GM19240 (cell line): ENCODE data around the gene FSTL4.
"Not testable (repeated sequence)": the region's sequence is repeated elsewhere in the genome, so short reads cannot be mapped to it uniquely, and the experiment has no call there.

Source experiments
- DNase-seq: peaks from one replicate; pipeline ENCODE4 v3.0.0; 2011; ENCODE audit warnings: low spot score; ENCODE audit not compliant: insufficient read length

FSTL4 gene

GRCh38 chr5:133230823-133231578, 381.3 kb downstream of the FSTL4 start:
- DNase-seq: no peak

GRCh38 chr5:133229931-133230664, 382.2 kb downstream of the FSTL4 start:
- no peak for DNase-seq

- DNase-seq: no peak
Measured at GRCh38 chr5:133228316-133228715, 384.0 kb downstream of the FSTL4 start.

GRCh38 chr5:133227897-133228296, 384.4 kb downstream of the FSTL4 start:
- DNase-seq: no peak

GRCh38 chr5:133227082-133227481, 385.3 kb downstream of the FSTL4 start:
- DNase-seq: no peak

- DNase-seq: no peak
Measured at GRCh38 chr5:133226186-133226585, 386.2 kb downstream of the FSTL4 start.

- no peak for DNase-seq
Measured at GRCh38 chr5:133225671-133226152, 386.6 kb downstream of the FSTL4 start.

GRCh38 chr5:133222979-133223378, 389.4 kb downstream of the FSTL4 start:
- no peak for DNase-seq

GRCh38 chr5:133222521-133222920, 389.8 kb downstream of the FSTL4 start:
- no peak for DNase-seq

GRCh38 chr5:133222040-133222439, 390.3 kb downstream of the FSTL4 start:
- no peak for DNase-seq

- no peak for DNase-seq
Measured at GRCh38 chr5:133220851-133221674, 391.3 kb downstream of the FSTL4 start.

- DNase-seq: no peak
Measured at GRCh38 chr5:133219296-133219695, 393.0 kb downstream of the FSTL4 start.

- DNase-seq: not testable (repeated sequence)
Measured at GRCh38 chr5:133216138-133216537, 396.2 kb downstream of the FSTL4 start.

GRCh38 chr5:133214153-133214820, 398.1 kb downstream of the FSTL4 start:
- DNase-seq: no peak

- DNase-seq: no peak
Measured at GRCh38 chr5:133205649-133206048, 406.7 kb downstream of the FSTL4 start.

GRCh38 chr5:133205204-133205603, 407.1 kb downstream of the FSTL4 start:
- DNase-seq: no peak

- DNase-seq: no peak
Measured at GRCh38 chr5:133203317-133204305, 408.7 kb downstream of the FSTL4 start.

GRCh38 chr5:133202066-133202665, 410.2 kb downstream of the FSTL4 start:
- no peak for DNase-seq

- DNase-seq: no peak
Measured at GRCh38 chr5:133201310-133201709, 411.0 kb downstream of the FSTL4 start.

GRCh38 chr5:133200256-133200655, 412.1 kb downstream of the FSTL4 start:
- no peak for DNase-seq
